ENCODE measurements around the gene ASAP3. TPM values are rescaled to one million over a fixed set of nuclear protein-coding genes. Genes with fewer than 3 reads are reported as not detected.

Gene ASAP3
- total RNA-seq, 6 experiments from 2014 or later: 5.9 to 14.5 (median 12.3) TPM

DNA sequence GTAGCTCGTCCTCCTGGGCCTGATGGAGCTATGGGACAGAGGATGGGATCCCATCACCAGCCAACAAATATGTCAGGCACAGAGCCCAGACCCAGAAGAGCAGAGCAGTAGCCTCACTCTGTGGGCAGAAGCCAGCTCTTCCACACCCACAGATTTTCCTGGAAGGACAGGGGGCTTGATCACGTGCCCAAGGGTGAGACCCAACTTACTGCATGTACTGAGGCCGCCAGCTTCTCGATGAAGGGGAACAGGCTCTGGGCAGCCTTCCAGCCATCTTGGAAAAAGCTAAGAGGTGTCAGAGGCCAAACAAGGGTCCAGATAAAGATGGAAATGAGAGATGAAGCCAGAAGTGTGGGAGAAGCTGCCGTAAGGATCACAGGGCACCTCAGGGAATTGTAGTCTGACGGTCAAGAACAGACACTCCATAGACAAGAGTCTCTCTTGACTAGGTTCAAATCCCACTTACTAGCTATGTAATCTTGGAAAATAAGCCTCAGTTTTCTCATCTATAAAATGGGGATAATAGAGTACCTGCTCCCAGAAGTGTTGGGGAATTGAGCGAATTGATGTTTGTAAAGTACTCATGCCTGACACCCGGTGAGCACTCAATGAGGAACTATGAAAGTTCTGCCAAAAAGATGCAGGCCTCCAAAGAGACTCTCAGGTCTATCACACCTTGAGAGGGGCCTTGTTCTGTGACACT lies 42.4 kb downstream of the ASAP3 start:
- TF ChIP-seq, protein P1, sequence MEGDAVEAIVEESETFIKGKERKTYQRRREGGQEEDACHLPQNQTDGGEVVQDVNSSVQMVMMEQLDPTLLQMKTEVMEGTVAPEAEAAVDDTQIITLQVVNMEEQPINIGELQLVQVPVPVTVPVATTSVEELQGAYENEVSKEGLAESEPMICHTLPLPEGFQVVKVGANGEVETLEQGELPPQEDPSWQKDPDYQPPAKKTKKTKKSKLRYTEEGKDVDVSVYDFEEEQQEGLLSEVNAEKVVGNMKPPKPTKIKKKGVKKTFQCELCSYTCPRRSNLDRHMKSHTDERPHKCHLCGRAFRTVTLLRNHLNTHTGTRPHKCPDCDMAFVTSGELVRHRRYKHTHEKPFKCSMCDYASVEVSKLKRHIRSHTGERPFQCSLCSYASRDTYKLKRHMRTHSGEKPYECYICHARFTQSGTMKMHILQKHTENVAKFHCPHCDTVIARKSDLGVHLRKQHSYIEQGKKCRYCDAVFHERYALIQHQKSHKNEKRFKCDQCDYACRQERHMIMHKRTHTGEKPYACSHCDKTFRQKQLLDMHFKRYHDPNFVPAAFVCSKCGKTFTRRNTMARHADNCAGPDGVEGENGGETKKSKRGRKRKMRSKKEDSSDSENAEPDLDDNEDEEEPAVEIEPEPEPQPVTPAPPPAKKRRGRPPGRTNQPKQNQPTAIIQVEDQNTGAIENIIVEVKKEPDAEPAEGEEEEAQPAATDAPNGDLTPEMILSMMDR (IDR thresholded peaks at IDR 0.05): no peak
- H3K4me3 Mint-ChIP-seq: no peak overlapping the region
- H3K9me3 Mint-ChIP-seq: no peaks in the 10 kb centered on the region
- DNase-seq: no peak
- no peak overlapping the region for H3K27ac Mint-ChIP-seq
- peaks cover 4% of the 10 kb centered on the region; the same call in 1 of the 2 replicates for H3K36me3 Mint-ChIP-seq (ENCODE audit: low read depth)
- H3K4me1 Mint-ChIP-seq (ENCODE audit: low read depth): no peaks in the 10 kb centered on the region
- H3K27me3 Mint-ChIP-seq (ENCODE audit: insufficient read depth): peaks cover 7% of the 10 kb centered on the region; the same call in 1 of the 2 replicates

GRCh38 chr1:23438545-23438944 lies 45.4 kb downstream of the ASAP3 start:
- no peaks in the 10 kb centered on the region for H3K4me1 Mint-ChIP-seq (ENCODE audit: low read depth)
- TF ChIP-seq, protein P1 (IDR thresholded peaks at IDR 0.05): no peak
- DNase-seq: no peak
- H3K9me3 Mint-ChIP-seq: no peaks in the 10 kb centered on the region
- no peak overlapping the region for H3K27ac Mint-ChIP-seq
- peaks cover 4% of the 10 kb centered on the region; the same call in 1 of the 2 replicates for H3K36me3 Mint-ChIP-seq (ENCODE audit: low read depth)
- H3K4me3 Mint-ChIP-seq: no peak overlapping the region
- peaks cover 4% of the 10 kb centered on the region; the same call in 1 of the 2 replicates for H3K27me3 Mint-ChIP-seq (ENCODE audit: insufficient read depth)

DNA sequence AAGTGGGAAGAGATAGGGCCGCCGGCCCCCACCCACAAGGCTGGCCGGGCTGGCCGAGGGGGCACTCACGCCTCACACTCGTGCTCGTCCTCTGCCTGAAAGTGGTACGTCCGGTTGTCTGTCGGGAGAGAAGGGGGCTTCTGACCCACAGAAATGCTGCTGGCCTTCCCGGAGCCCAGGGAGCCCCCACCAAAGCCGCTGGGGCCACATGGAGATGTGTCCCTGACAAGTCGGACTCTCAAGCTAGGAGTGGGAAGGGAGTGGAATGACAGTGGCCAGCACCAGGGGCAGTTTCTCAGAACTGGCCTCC lies 46.7 kb downstream of the ASAP3 start:
- peaks cover 8% of the 10 kb centered on the region; the same call in 1 of the 2 replicates for H3K27me3 Mint-ChIP-seq (ENCODE audit: insufficient read depth)
- TF ChIP-seq, protein P1 (IDR thresholded peaks at IDR 0.05): no peak
- H3K4me3 Mint-ChIP-seq: no peak overlapping the region
- H3K4me1 Mint-ChIP-seq (ENCODE audit: low read depth): no peaks in the 10 kb centered on the region
- no peak for DNase-seq
- no peaks in the 10 kb centered on the region for H3K9me3 Mint-ChIP-seq
- H3K27ac Mint-ChIP-seq: no peak overlapping the region
- H3K36me3 Mint-ChIP-seq (ENCODE audit: low read depth): peaks cover 8% of the 10 kb centered on the region

DNA sequence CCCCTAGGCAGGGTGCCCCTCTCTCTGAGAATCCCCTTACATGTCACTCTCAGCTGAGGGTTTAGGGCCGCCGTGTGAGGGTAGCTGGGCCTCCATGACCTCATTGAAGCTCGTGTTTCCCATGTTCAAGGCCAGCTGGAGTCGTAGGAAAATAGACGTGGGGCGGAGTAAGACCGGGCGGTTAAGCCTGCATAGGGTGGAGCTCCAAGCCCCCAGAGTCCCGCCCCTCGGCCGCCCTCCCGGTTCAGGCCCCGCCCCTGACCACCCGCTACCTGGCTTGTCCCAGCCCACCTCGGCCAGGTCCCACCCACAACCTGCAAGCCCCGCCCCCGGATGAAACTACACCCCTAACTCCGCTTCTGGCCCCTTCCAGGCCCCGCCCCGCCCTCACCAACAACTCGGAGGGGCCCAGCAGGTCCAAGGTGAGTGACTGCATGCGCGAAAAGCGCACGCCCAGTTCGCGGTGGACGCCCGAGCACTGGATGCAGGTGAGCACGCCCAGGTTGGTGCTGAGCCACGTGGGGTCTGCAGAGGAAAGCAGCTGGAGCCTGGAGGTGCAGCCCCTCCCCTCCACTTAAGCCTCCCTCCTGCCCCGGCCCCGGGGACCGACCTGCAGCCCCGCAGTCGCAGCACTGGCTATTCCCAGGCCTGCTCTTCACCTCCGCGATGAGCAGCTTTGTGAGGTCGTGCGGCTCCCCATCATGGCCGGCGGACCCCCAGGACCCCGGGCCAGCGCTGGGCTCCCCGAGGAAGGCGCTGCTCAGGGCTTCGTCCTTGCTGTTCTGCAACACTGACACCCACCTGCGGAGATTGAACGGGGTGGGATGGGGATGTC lies 47.2 kb downstream of the ASAP3 start:
- H3K4me3 Mint-ChIP-seq: no peak overlapping the region
- TF ChIP-seq, protein P1 (IDR thresholded peaks at IDR 0.05): no peak
- DNase-seq: no peak
- H3K36me3 Mint-ChIP-seq (ENCODE audit: low read depth): peaks cover 11% of the 10 kb centered on the region
- H3K27me3 Mint-ChIP-seq (ENCODE audit: insufficient read depth): peaks cover 4% of the 10 kb centered on the region; the same call in 1 of the 2 replicates
- H3K9me3 Mint-ChIP-seq: no peaks in the 10 kb centered on the region
- no peak overlapping the region for H3K27ac Mint-ChIP-seq
- H3K4me1 Mint-ChIP-seq (ENCODE audit: low read depth): no peaks in the 10 kb centered on the region

GRCh38 chr1:23434260-23434775 lies 49.7 kb downstream of the ASAP3 start:
- Mint-ChIP-seq H3K27ac (no peak overlapping the region; the same call in 1 of the 2 replicates), H3K9me3 (no peaks in the 10 kb centered on the region)
- TF ChIP-seq, protein P1 (IDR thresholded peaks at IDR 0.05): no peak

More at GRCh38 chr1:23434260-23434775, 49.7 kb downstream of the ASAP3 start:
- no peak for DNase-seq
- Mint-ChIP-seq H3K4me3 (no peak overlapping the region), H3K4me1 (ENCODE audit: low read depth) (no peaks in the 10 kb centered on the region), H3K27me3 (ENCODE audit: insufficient read depth) (peaks cover 5% of the 10 kb centered on the region; the same call in 1 of the 2 replicates), H3K36me3 (ENCODE audit: low read depth) (peaks cover 14% of the 10 kb centered on the region)

All from HFFc6 (cell line).